Measurements from ENCODE around the gene TMEM38B. TPM values are rescaled to one million over a fixed set of nuclear protein-coding genes. Genes with fewer than 3 reads are reported as not detected.

TMEM38B gene
- total RNA-seq, 1 donor from 2014 or later: 9.3 TPM

GRCh38 chr9:105712297-105712696 lies 18.0 kb downstream of the TMEM38B start:
- Histone ChIP-seq H3K27ac (ENCODE audit: low read depth, low read length) (no peak overlapping the region), H3K9me3 (ENCODE audit: insufficient read depth, low read depth, low read length) (no peaks in the 10 kb centered on the region), H3K79me2 (ENCODE audit: insufficient read depth, low read length) (no peaks in the 10 kb centered on the region), H4K20me1 (ENCODE audit: insufficient read depth, low read length) (no peaks in the 10 kb centered on the region), H3K4me3 (ENCODE audit: insufficient read depth, low read depth, low read length) (no peak overlapping the region), H3K9ac (ENCODE audit: low read length) (no peak overlapping the region), H2AFZ (ENCODE audit: low read depth, low read length) (no peak overlapping the region), H3K27me3 (ENCODE audit: insufficient read depth, low read length) (no peaks in the 10 kb centered on the region), H3K4me2 (ENCODE audit: low read length) (no peak overlapping the region), H3K4me1 (ENCODE audit: insufficient read depth, low read length) (no peaks in the 10 kb centered on the region), H3K36me3 (ENCODE audit: insufficient read depth, low read length) (no peaks in the 10 kb centered on the region)
- H3K9me3 Mint-ChIP-seq (ENCODE audit: unreplicated experiment): peaks cover 5% of the 10 kb centered on the region
- no peaks in the 10 kb centered on the region for H3K36me3 Mint-ChIP-seq (ENCODE audit: low read depth, unreplicated experiment)
- no peak for DNase-seq (ENCODE audit: low read depth)
- H3K27me3 Mint-ChIP-seq (ENCODE audit: low read depth, unreplicated experiment): no peaks in the 10 kb centered on the region
- H3K27ac Mint-ChIP-seq (ENCODE audit: unreplicated experiment): no peak overlapping the region
- no peak for FAIRE-seq
- no peak for TF ChIP-seq CTCF (IDR thresholded peaks at IDR 0.05; ENCODE audit: insufficient read depth, low read depth, low read length)
- TF ChIP-seq EZH2 (IDR thresholded peaks at IDR 0.05; ENCODE audit: insufficient read depth, low read length): no peak
- no peak overlapping the region for H3K4me3 Mint-ChIP-seq (ENCODE audit: unreplicated experiment)
- no peaks in the 10 kb centered on the region for H3K4me1 Mint-ChIP-seq (ENCODE audit: low read depth, unreplicated experiment)

GRCh38 chr9:105712773-105713172 lies 18.4 kb downstream of the TMEM38B start:
- peaks cover 5% of the 10 kb centered on the region for H3K9me3 Mint-ChIP-seq (ENCODE audit: unreplicated experiment)
- H3K4me1 ChIP-seq (ENCODE audit: insufficient read depth, low read length): no peaks in the 10 kb centered on the region
- FAIRE-seq: no peak

More at GRCh38 chr9:105712773-105713172, 18.4 kb downstream of the TMEM38B start:
- H3K36me3 Mint-ChIP-seq (ENCODE audit: low read depth, unreplicated experiment): no peaks in the 10 kb centered on the region
- H3K4me3 ChIP-seq (ENCODE audit: insufficient read depth, low read depth, low read length): no peak overlapping the region
- H3K27me3 ChIP-seq (ENCODE audit: insufficient read depth, low read length): no peaks in the 10 kb centered on the region
- no peak for TF ChIP-seq CTCF (IDR thresholded peaks at IDR 0.05; ENCODE audit: insufficient read depth, low read depth, low read length)
- TF ChIP-seq EZH2 (IDR thresholded peaks at IDR 0.05; ENCODE audit: insufficient read depth, low read length): no peak
- H2AFZ ChIP-seq (ENCODE audit: low read depth, low read length): no peak overlapping the region
- no peak overlapping the region for H3K27ac Mint-ChIP-seq (ENCODE audit: unreplicated experiment)
- no peaks in the 10 kb centered on the region for H4K20me1 ChIP-seq (ENCODE audit: insufficient read depth, low read length)
- no peaks in the 10 kb centered on the region for H3K27me3 Mint-ChIP-seq (ENCODE audit: low read depth, unreplicated experiment)
- no peak for DNase-seq (ENCODE audit: low read depth)
- no peak overlapping the region for H3K4me3 Mint-ChIP-seq (ENCODE audit: unreplicated experiment)
- no peak overlapping the region for H3K9ac ChIP-seq (ENCODE audit: low read length)
- no peaks in the 10 kb centered on the region for H3K79me2 ChIP-seq (ENCODE audit: insufficient read depth, low read length)
- no peaks in the 10 kb centered on the region for H3K4me1 Mint-ChIP-seq (ENCODE audit: low read depth, unreplicated experiment)
- H3K9me3 ChIP-seq (ENCODE audit: insufficient read depth, low read depth, low read length): no peaks in the 10 kb centered on the region
- H3K36me3 ChIP-seq (ENCODE audit: insufficient read depth, low read length): no peaks in the 10 kb centered on the region
- no peak overlapping the region for H3K4me2 ChIP-seq (ENCODE audit: low read length)
- H3K27ac ChIP-seq (ENCODE audit: low read depth, low read length): no peak overlapping the region
